ENCODE data around the gene DCAKD.

- TF ChIP-seq EP300 (IDR thresholded peaks at IDR 0.05) (no peak), CTCF (IDR thresholded peaks at IDR 0.05) (no peak)
These were observed 19.3 kb downstream of the DCAKD start for GRCh38 chr17:45032174-45032541.
